ENCODE results near the gene CNOT11.
"Not testable (repeated sequence)": the region's sequence is repeated elsewhere in the genome, so short reads cannot be mapped to it uniquely, and the experiment has no call there.

DNA sequence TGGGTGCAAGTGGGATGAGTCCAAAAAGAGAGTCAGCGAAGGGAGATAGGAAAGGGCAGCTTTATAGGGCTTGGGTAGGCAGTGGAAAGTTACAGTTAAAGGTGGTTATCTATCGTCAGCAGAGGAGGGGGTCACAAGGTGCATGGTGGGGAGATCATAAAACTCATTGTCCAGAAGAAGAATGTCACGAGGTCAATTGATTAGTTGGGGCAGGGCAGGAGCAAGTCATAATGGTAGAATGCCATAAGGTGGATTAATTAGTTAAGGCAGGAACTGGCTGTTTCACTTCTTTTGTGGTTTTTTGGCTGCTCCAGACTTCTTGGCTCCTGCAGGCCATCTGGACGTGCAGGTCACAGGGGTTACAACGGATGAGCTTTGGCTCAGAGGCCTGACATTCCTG lies 3.9 kb upstream of the CNOT11 start:
- TF ChIP-seq EZH2 (IDR thresholded peaks at IDR 0.05; ENCODE audit: low read depth): not testable (repeated sequence)
- TF ChIP-seq, protein P1, sequence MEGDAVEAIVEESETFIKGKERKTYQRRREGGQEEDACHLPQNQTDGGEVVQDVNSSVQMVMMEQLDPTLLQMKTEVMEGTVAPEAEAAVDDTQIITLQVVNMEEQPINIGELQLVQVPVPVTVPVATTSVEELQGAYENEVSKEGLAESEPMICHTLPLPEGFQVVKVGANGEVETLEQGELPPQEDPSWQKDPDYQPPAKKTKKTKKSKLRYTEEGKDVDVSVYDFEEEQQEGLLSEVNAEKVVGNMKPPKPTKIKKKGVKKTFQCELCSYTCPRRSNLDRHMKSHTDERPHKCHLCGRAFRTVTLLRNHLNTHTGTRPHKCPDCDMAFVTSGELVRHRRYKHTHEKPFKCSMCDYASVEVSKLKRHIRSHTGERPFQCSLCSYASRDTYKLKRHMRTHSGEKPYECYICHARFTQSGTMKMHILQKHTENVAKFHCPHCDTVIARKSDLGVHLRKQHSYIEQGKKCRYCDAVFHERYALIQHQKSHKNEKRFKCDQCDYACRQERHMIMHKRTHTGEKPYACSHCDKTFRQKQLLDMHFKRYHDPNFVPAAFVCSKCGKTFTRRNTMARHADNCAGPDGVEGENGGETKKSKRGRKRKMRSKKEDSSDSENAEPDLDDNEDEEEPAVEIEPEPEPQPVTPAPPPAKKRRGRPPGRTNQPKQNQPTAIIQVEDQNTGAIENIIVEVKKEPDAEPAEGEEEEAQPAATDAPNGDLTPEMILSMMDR (conservative IDR thresholded peaks at IDR 0.05): not testable (repeated sequence)
